OCI-LY7 (cell line): ENCODE results near the gene CMIP. TPM values are rescaled to one million over a fixed set of nuclear protein-coding genes. Genes with fewer than 3 reads are reported as not detected.
"Not testable (repeated sequence)": the region's sequence is repeated elsewhere in the genome, so short reads cannot be mapped to it uniquely, and the experiment has no call there.

Experiments used
- BruUV-seq: library from RNA; stranded (reverse); fragments of 400-500 nt; replicated peaks from 2 replicates; lab custom pipeline; 2021; lab: Mats Ljungman, UMichigan
- CTCF ChIA-PET: fragments of 300-600 bp; sonication (Branson Sonifier 250); formaldehyde crosslinking; loops from one replicate; lab custom pipeline; 2022; ENCODE audit warnings: antibody characterized with exemption; ENCODE audit not compliant: unreplicated experiment; lab: Charles Lee
- POLR2A ChIA-PET: fragments of 300-600 bp; sonication (Branson Sonifier 250); formaldehyde crosslinking; loops from one replicate; lab custom pipeline; 2022; ENCODE audit warnings: antibody characterized with exemption; lab: Charles Lee
- DNase-seq: peaks from one replicate; pipeline ENCODE4 v3.0.0-alpha.2; 2015; ENCODE audit warnings: low spot score
- H2AFZ ChIP-seq: fragments of 200-600 bp; sonication (generic), shearing (Covaris generic); 2 replicates; pipeline ENCODE4 v1.6.1; 2014; ENCODE audit warnings: mild to moderate bottlenecking, antibody characterized with exemption, low read length, moderate library complexity
- H3K27ac ChIP-seq: fragments of 200-600 bp; sonication (generic); 2 replicates; pipeline ENCODE4 v1.5.1; 2014; ENCODE audit warnings: mixed run types, low read depth, mild to moderate bottlenecking, moderate library complexity, low read length, inconsistent platforms; ENCODE audit not compliant: poor library complexity, severe bottlenecking
- H3K36me3 ChIP-seq: fragments of 200-600 bp; sonication (generic); 2 replicates; pipeline ENCODE4 v1.6.1; 2014; ENCODE audit warnings: mild to moderate bottlenecking, antibody characterized with exemption, low read length, moderate library complexity, mixed read lengths; ENCODE audit not compliant: insufficient read depth
- H3K4me1 ChIP-seq: fragments of 200-600 bp; sonication (generic); 2 replicates; pipeline ENCODE4 v1.5.1; 2014; ENCODE audit warnings: mild to moderate bottlenecking, low read length; ENCODE audit not compliant: insufficient read depth, poor library complexity, severe bottlenecking
- H3K4me2 ChIP-seq: fragments of 200-600 bp; sonication (generic); 2 replicates; pipeline ENCODE4 v1.6.1; 2014; ENCODE audit warnings: mild to moderate bottlenecking, low read length
- H3K4me3 ChIP-seq: fragments of 200-600 bp; sonication (generic); 2 replicates; pipeline ENCODE4 v1.5.1; 2014; ENCODE audit warnings: mild to moderate bottlenecking, low read depth, low read length; ENCODE audit not compliant: poor library complexity, severe bottlenecking
- H3K79me2 ChIP-seq: fragments of 200-600 bp; sonication (generic); 2 replicates; pipeline ENCODE4 v1.6.1; 2016; ENCODE audit warnings: low read depth, mild to moderate bottlenecking, low read length, moderate library complexity, mixed read lengths; ENCODE audit not compliant: insufficient read depth
- H3K9me2 ChIP-seq: fragments of 200-600 bp; sonication (generic); 2 replicates; pipeline ENCODE4 v1.6.1; 2016; ENCODE audit warnings: mild to moderate bottlenecking, low read length, mixed read lengths; ENCODE audit not compliant: insufficient read depth
- H3K9me3 ChIP-seq: fragments of 200-600 bp; sonication (generic); 2 replicates; pipeline ENCODE4 v1.6.1; 2014; ENCODE audit warnings: mild to moderate bottlenecking, mixed run types, low read length, mixed read lengths
- H4K20me1 ChIP-seq: fragments of 200-600 bp; sonication (generic); 2 replicates; pipeline ENCODE4 v1.6.1; 2014; ENCODE audit warnings: mild to moderate bottlenecking, antibody characterized with exemption, low read length, moderate library complexity, mixed read lengths; ENCODE audit not compliant: insufficient read depth
- CTCF ChIP-seq: fragments of 200-600 bp; sonication (generic); conservative IDR thresholded peaks from 2 replicates; pipeline ENCODE4 v1.5.1; 2014; ENCODE audit warnings: mild to moderate bottlenecking, antibody characterized with exemption, low read length, moderate library complexity, mixed read lengths
- EZH2phosphoT487 ChIP-seq: fragments of 200-600 bp; sonication (generic); IDR thresholded peaks from 2 replicates; pipeline ENCODE4 v1.6.1; 2018; ENCODE audit warnings: low read depth, borderline replicate concordance, mild to moderate bottlenecking, mixed run types, antibody characterized with exemption, low read length, moderate library complexity, mixed read lengths
- intact Hi-C: fragments of 100-400 bp; cut with micrococcal nuclease; formaldehyde crosslinking; loops from one replicate; pipeline ENCODE4 v1.10.0; 2022; ENCODE audit not compliant: unreplicated experiment
- total RNA-seq, 2 experiments: library from RNA; depleted of rRNA in 1 of 2; stranded (reverse); fragments of >200 nt in 1 of 2; shearing (Covaris generic) in 1 of 2; gene quantifications; 2 replicates each; pipeline ENCODE4 v1.2.3, GENCODE V29; 2014 to 2022

Gene CMIP
- total RNA-seq, 2 experiments from 2014 or later, result 15.4 to 70.3 TPM

GRCh38 chr16:81575834-81576233, 131.2 kb downstream of the CMIP start:
- no peaks in the 10 kb centered on the region for H3K9me3 ChIP-seq
- no peak overlapping the region for H3K4me2 ChIP-seq
- POLR2A ChIA-PET, result no interaction called here
- H2AFZ ChIP-seq, result no peak overlapping the region
- H3K79me2 ChIP-seq, result no peaks in the 10 kb centered on the region
- no peak overlapping the region for H3K27ac ChIP-seq
- no peaks in the 10 kb centered on the region for H3K4me1 ChIP-seq
- CTCF ChIA-PET, result no interaction called here
- no peaks in the 10 kb centered on the region for H4K20me1 ChIP-seq
- H3K4me3 ChIP-seq, result no peak overlapping the region
- no peak for TF ChIP-seq EZH2phosphoT487
- no peak for TF ChIP-seq CTCF
- intact Hi-C loops, result no loop called here
- no TSS peak for BruUV-seq
- no peak for DNase-seq
- H3K36me3 ChIP-seq, result no peaks in the 10 kb centered on the region
- no peaks in the 10 kb centered on the region for H3K9me2 ChIP-seq

GRCh38 chr16:81576696-81577095, 132.1 kb downstream of the CMIP start:
- Histone ChIP-seq H3K79me2 (no peaks in the 10 kb centered on the region), H3K27ac (no peak overlapping the region), H3K9me3 (no peaks in the 10 kb centered on the region), H4K20me1 (peaks cover 4% of the 10 kb centered on the region; the same call in 1 of the 2 replicates), H3K4me3 (no peak overlapping the region), H2AFZ (no peak overlapping the region), H3K36me3 (no peaks in the 10 kb centered on the region), H3K4me1 (no peaks in the 10 kb centered on the region), H3K9me2 (no peaks in the 10 kb centered on the region), H3K4me2 (no peak overlapping the region)
- no TSS peak for BruUV-seq
- ChIA-PET POLR2A (no interaction called here), CTCF (no interaction called here)
- intact Hi-C loops, result no loop called here
- TF ChIP-seq CTCF (no peak), EZH2phosphoT487 (no peak)
- no peak for DNase-seq

GRCh38 chr16:81577272-81577671, 132.7 kb downstream of the CMIP start:
- H3K79me2 ChIP-seq, BruUV-seq, CTCF ChIA-PET, H3K4me3 ChIP-seq, DNase-seq, H3K27ac ChIP-seq, H2AFZ ChIP-seq, H3K9me3 ChIP-seq, intact Hi-C loops, H3K9me2 ChIP-seq, H4K20me1 ChIP-seq, H3K36me3 ChIP-seq, H3K4me2 ChIP-seq, POLR2A ChIA-PET, H3K4me1 ChIP-seq: not testable (repeated sequence)
